OCI-M2 (cell line): ENCODE results near the gene OTOGL.
"Not testable (repeated sequence)": the region's sequence is repeated elsewhere in the genome, so short reads cannot be mapped to it uniquely, and the experiment has no call there.

Source experiments
- DNase-seq: peaks from one replicate; lab custom pipeline; 2025; ENCODE audit not compliant: unreplicated experiment; lab: John Stamatoyannopoulos, UW

Gene OTOGL

DNA sequence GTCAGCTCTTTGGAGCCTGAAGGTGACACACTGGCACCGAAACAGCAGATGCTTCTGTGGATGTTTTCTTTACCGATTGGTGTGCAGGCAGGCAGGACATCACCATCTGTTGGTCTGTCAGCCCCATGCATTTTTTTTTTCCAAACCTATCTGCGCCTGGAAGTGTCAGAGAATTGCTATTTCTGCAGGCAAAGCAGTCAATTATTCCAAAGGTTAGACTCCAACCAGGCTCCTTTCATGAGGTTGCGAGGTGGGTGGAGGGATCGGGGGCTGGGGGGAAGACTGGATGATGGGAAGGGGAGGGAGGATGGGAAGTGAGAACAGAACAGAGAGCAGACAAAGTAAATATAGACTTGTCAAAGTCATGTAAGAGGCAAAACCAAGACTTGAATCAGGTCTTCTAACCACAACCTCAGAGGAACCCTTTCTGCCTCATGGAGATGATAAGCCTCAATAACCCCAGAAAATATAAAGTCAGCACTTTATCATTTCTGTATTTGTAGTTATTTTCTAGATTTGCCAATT is 117.7 kb downstream of the OTOGL start:
- no peak for DNase-seq

DNA sequence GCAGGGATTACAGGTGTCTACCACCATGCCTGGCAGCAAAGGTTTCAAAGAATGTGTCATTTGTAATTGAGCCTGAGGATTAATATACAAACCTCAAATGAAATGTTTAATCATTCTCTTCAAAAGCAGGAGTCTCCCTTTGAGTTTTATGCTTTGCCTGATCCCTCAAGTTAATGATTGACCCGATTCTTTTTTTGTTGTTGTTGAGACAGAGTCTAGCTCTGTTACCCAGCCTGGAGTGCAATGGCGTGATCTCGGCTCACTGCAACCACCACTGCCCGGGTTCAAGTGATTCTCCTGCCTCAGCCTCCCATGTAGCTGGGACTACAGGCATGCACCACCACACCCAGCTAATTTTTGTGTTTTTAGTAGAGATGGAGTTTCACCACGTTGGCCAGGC is 119.6 kb downstream of the OTOGL start:
- not testable (repeated sequence) for DNase-seq

DNA sequence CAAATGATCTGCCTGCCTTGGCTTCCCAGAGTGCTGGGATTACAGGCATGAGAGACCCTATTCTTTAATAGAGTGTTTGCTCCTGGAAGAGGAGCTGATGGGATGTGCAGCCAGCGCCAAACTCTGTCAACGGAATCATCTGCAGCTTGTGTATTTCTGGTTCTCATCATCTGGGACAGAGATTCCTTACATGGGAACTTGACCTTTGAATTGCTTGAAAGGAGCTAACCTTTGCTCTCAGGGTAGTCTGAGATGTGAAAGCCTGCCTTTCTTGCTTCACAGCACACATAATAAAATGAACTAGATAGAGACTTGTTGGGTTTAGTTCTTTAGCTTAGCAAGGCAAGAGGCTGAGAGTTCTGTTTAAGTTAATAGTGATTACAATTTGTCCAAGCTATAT is 120.0 kb downstream of the OTOGL start:
- no peak for DNase-seq

DNA sequence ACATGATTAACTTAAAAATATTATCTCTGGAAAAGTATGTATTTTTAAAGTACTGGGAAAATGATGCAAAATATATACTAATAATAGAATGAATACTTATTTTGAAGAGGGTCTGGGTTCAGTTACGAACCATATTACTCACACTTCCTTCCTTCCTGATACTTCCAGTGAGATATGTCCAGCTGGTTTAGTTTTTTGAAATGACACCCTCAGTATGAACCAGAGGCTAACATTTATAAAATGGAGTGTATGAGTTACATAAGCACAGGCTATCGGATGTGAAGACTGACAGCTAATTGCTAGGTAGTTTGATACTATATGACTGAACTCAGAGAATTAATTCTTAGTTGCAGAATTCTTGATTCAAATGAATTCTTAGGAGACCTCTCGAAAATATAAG is 122.9 kb downstream of the OTOGL start:
- DNase-seq = no peak

DNA sequence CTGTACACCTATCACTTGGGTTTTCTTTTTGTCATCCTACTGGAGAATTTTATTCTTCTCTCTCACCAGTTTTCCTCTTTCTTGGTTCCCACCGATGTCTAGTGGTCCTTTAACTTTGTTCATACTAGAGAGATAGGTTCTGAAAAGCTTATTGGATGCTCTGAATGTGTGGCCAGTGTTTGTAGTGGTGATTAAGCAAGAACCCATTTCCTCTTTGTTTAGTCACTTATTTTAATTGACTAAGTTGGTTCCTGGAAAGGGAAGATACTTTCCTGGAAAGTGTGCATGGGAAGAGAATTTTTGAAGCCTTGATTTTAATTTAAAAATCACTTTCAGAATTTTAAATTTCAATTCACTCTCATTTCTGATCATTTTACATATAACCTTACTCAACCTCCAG is 127.2 kb downstream of the OTOGL start:
- DNase-seq = no peak

DNA sequence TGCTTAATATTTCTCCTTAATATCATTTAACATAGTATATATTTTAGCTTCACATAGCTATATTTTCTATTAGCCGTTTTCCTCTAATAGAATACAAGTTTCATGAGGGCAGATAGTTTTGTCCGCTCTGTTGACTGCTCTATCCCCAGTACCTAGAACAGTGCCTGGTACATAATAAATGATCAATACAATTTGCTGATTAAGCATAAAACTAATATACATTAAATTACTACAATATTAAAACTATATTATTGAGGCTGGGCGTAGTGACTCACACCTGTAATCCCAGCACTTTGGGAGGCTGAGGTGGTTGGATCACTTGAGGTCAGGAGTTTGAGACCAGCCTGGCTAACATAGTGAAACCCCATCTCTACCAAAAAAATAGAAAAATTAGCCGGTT is 128.6 kb downstream of the OTOGL start:
- not testable (repeated sequence) for DNase-seq

DNA sequence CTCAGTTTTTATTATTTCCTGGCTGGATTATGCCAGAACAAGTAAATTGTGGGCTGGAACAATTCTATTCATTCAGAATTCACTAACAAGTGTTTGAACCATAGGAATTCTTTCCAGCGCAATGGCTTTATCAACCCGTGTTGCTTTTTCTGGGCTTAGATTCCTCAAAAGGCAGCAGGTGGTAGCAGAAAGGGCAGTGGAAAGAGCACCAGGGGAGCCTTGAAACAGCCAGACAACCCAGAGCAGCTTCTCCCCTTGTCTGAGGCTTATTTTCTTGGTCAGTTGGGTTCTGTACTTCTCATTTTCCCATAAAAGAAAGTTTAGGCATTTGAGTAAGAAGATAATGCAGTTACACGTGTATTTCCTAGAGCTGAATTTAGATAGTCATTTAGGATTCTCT is 130.7 kb downstream of the OTOGL start:
- no peak for DNase-seq

DNA sequence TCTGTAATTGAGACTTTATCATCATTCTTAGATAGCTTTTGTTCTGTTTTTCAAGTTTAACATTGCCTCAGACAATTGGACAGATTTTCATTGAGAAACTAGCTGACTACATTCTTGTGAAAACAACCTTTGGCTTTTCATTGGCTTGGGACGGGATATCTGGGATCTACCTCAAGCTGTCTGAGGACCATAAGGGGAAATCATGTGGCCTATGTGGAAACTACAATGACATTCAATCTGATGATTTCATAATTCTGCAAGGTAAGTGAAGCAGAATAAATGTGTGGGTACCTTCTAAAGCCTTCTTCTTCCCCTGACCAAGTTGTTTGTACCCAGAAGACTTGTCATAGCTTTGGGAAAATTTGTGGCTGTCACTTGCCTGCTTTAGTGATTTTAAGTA is 133.5 kb downstream of the OTOGL start:
- no peak for DNase-seq

DNA sequence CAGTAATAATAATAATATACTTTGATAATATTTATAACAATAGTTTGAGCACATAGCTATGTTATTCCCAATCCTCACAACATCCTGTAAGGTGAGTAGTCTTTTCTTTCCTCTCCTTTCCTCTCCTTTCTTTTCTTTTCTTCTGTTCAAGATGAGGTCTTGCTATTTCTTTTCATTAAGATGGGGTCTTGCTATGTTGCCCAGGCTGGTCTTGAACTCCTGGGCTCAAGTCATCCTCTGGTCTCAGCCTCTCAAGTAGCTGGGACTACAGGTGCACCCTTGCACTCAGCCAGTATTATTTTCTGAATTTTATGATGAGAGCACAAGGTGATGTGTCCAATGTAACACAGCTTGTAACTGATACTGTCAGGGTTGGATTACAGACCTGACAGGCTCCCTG is 134.6 kb downstream of the OTOGL start:
- DNase-seq = no peak

DNA sequence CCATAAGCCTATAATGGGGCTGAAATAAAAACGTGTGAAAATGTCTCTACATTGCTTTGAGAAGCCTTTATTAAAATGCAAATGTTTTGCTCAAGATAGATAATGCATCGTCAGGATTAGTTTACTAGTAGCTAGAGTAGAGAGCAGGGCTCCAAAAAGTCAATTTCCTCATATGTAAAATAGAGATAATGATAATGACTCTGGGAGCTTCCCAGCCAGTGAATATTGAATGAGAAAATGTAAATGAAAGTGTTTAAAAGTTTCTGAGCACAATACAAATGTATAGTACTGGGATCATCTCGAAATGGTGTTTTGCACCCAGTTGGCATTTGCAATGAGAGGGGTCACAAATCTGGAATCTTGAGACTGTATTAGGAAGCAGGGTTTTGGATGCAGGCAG is 135.3 kb downstream of the OTOGL start:
- DNase-seq = no peak

DNA sequence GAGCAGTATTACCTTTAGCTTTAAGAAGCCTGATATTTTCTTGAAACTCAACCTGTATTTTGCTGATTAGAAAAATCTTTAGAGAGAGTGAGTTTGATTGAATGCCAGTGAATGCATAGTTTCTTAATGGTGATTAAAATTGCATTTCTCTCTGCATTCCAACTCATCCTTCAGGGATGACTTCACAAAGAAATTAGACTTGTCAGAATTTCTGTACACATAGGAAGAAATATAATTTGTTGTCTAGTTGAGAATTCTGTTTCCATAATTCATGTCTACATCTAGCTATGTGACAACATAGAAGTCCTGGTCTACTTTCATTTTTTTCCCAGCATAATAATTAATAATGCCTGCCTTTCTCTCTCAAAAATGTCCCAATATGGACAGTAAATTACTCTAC is 136.6 kb downstream of the OTOGL start:
- DNase-seq = no peak

DNA sequence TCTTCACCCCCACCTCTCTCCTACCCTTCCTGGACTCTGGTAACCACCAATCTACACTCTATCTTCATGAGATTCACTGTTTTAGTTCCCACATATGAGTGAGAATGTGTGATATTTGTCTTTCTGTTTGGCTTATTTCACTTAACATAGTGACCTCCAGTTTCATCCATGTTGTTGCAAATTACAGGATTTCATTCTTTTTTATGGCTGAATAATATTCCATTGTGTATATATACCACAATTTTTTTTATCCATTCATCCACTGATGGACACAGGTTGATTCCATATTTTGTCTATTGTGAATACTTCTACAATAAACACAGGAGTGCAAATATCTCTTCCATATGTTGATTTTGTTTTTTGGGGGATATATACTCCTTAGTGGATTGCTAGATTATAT is 140.5 kb downstream of the OTOGL start:
- no peak for DNase-seq

DNA sequence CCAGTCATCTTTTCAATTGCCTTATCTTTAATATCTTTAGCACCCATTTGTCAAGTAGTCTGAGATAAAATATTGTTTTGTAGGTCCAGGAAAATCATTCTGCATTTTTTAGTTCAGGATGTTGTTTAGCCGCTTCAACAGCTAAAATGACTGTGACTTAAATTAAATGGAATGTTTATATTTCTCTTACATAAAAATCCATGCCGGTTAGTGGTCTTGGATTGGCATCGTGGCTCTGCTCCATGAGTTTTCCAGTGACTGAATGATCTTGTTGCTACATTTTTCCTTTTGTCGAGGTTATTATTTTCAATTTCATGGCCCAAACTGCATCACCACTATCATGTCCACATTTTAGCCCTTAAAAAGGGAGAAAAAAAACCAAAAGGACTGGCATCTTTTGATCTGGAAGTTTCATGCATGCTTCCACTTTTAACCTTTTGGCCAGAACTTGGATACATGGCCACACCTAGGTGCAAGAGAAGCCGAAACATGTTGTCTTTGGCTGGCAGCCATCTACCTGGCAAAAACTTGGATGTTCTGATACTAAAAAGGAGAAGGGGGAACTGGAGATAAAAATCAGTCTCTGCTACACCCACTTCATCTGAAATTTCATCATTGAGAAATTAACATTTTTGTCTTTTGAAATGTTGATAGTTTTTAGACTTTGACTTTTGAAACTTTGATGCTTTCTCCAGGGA is 142.4 kb downstream of the OTOGL start:
- DNase-seq = no peak

DNA sequence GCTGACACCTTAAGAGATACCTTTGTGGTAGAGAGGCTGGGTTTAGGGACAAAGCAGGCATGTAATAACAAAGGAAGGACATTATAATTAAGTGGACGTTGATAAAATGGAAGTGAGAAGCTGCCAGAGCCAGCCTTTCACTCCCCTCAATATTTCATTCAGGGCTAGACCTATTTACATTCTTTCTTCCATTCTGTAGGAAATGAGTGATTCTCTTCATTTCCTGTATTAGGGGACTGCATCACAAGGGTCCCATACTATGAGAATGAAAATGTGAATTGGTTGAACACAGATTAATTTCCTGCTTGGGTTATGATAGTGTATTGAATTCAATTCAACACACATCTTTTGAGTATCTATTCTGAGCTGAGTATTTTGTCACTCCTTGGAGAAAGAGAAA is 143.0 kb downstream of the OTOGL start:
- no peak for DNase-seq

DNA sequence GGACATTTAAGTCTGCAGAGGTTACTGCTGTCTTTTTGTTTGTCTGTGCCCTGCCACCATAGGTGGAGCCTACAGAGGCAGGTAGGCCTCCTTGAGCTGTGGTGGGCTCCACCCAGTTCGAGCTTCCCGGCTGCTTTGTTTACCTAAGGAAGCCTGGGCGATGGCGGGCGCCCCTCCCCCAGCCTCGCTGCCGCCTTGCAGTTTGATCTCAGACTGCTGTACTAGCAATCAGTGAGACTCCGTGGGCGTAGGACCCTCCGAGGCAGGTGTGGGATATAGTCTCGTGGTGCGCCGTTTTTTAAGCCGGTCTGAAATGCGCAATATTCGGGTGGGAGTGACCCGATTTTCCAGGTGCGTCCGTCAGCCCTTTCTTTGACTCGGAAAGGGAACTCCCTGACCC is 150.2 kb downstream of the OTOGL start:
- not testable (repeated sequence) for DNase-seq

DNA sequence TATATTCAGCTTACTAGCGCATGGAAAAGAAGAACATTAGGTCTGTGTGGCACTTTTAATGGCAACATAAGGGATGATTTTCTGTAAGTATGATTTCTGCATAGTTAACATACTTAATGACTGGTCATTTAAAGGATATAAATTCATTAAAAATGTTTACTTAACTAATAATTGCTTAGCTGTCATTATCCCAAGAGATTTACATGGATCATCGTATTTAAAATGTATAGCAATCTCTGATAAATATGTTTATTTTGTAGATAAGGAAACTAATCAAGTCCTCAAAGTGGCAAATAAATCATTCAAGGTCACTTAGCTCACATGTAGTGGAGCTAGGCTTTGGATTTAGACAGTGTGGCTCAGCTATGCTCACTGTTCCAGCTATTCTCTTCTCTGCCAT is 158.6 kb downstream of the OTOGL start:
- DNase-seq = no peak

DNA sequence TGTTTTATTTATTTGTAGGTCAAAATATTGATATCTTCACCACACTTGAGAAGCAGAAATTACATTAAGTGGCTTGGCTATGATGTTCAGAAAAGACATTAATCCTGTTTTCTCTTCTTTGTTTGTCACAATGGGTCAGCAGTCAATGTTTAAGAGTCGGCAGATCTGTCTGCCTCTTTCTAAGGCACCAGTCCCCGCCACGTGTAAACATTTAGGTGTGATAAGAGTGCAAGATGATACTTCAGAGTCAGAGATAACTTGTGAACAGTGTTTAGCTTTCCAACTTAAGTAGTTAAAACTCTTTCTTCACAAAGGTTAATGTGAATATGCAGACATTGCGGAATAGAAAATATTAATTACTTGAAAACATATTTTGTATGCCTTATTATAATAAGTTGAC is 160.9 kb downstream of the OTOGL start:
- DNase-seq = no peak

DNA sequence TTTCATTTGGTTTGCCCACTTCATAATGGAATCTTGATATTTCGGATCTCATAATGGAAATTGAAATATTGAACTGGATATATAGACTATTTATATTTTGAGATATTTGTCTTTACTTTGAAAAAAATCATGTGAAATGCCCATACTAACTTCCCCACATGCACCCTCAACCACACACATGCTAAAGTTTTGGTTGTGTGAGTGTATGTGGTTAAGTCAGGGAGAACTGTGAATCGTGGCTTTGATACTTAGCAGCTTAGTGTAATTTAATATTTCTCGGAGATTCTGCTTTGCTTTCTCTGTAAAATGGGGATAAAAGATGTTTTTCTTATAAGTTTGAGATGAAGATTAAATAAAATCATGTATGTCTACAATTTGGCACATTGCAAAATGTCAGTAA is 162.1 kb downstream of the OTOGL start:
- DNase-seq = no peak

DNA sequence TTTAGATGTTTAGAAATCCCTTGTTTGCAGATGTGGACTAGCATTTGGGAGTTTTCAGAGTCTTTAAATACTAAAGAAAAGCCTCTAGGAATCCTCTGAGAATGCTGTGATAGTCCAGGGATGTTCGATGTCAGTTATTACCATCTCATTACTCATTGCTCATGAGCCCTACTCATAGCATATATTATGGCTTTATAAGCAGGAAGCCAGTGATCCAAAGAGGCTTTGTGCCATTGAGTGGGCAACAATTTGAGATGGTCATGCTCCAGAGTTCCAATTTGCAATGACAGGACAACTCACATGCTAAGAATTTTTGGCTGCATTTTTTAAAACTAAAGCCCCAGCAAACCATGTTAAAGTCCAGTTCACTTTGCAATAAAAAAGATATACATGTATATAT is 163.0 kb downstream of the OTOGL start:
- DNase-seq = no peak

DNA sequence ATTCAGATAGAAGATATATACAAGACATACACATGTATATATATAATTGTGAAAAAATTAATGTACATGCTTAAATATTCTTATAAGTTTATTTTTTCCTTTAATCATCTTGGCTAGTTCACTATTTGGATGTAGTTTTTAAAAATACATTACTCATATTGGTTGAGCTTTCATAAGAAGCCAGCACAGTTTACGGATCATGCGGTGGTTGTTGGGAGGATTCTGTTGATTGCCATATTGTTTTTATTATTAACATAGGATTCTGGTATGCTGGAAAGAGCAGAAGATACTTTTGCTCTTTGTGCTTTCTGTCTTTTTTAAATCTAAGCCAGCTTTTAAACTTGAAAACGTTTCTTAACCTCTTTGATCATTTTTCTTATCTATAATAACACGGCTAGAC is 163.4 kb downstream of the OTOGL start:
- DNase-seq = no peak

DNA sequence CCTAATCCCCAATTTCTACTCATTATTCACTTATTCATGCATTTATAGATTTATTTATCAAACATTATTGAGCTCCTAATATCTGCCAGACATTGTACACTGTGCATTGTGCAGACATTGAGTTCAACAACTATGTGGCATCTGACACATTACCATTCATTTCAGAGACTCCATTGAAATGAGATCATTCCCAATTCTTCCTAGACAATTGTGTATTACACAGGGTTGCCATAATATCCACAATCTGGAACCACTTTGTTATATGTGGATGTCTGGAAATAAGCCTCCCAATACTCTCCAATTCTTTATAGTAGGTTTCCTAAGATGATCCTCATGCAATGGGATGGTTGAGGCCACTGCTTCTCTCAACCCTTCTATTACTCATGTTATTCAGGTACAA is 165.0 kb downstream of the OTOGL start:
- DNase-seq = no peak

DNA sequence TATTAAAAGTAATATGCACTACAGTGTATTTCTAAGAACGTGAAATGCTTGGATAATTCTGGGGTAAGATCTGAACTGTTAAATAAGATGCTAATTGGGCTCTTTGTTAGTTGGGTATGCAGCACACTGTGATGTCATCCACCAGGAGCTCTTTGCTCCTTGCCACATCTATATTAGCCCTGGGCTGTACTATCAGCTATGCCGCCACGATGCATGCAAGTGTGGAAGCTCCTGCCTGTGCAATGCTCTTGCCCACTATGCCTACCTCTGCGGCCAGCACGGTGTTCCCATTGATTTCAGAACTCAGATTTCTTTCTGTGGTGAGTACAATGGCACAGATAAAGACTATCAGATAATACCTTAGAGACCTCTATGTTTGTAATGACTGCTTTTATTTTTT is 165.6 kb downstream of the OTOGL start:
- DNase-seq = no peak
